ENCODE results near the gene DGKB.

GRCh38 chr7:14739168-14739840, 163.2 kb downstream of the DGKB start:
- no peak for TF ChIP-seq NFRKB (IDR thresholded peaks at IDR 0.05)
- no peak for TF ChIP-seq TARDBP (IDR thresholded peaks at IDR 0.05)
- TF ChIP-seq FOXA1 (IDR thresholded peaks at IDR 0.05) = no peak
- no peak for TF ChIP-seq SUZ12 (IDR thresholded peaks at IDR 0.05)

All from HEK293T (cell line).